IPS-20b (cell line): ENCODE data around the gene DHODH.
"Not testable (repeated sequence)": the region's sequence is repeated elsewhere in the genome, so short reads cannot be mapped to it uniquely, and the experiment has no call there.

Source experiments
- H3K27ac ChIP-seq: one replicate; pipeline ENCODE4 v1.5.1; 2013; ENCODE audit warnings: low read length
- H3K27me3 ChIP-seq: 2 replicates; pipeline ENCODE4 v1.6.1; 2013; ENCODE audit warnings: mild to moderate bottlenecking, low read length, inconsistent platforms; ENCODE audit not compliant: insufficient read depth
- H3K36me3 ChIP-seq: 2 replicates; pipeline ENCODE4 v1.6.1; 2013; ENCODE audit warnings: low read depth, mild to moderate bottlenecking, inconsistent platforms, low read length, moderate library complexity; ENCODE audit not compliant: insufficient read depth
- H3K4me1 ChIP-seq: 2 replicates; pipeline ENCODE4 v1.6.1; 2013; ENCODE audit warnings: mild to moderate bottlenecking, control low read depth, inconsistent platforms, low read length, moderate library complexity; ENCODE audit not compliant: insufficient read depth
- H3K4me3 ChIP-seq: 2 replicates; pipeline ENCODE4 v1.5.1; 2013; ENCODE audit warnings: mild to moderate bottlenecking, low read length, inconsistent platforms
- H3K9ac ChIP-seq: 2 replicates; pipeline ENCODE4 v1.6.1; 2013; ENCODE audit warnings: low read depth, mild to moderate bottlenecking, inconsistent platforms, low read length, moderate library complexity
- H3K9me3 ChIP-seq: 2 replicates; pipeline ENCODE4 v1.6.1; 2013; ENCODE audit warnings: mild to moderate bottlenecking, low read depth, low read length, inconsistent platforms; ENCODE audit not compliant: insufficient read depth

DHODH gene

GRCh38 chr16:72042157-72042660 lies 33.7 kb downstream of the DHODH start:
- no peaks in the 10 kb centered on the region for H3K9me3 ChIP-seq
- H3K27me3 ChIP-seq, result no peaks in the 10 kb centered on the region
- H3K4me1 ChIP-seq, result no peaks in the 10 kb centered on the region
- no peak overlapping the region for H3K4me3 ChIP-seq
- H3K9ac ChIP-seq, result no peak overlapping the region
- no peaks in the 10 kb centered on the region for H3K36me3 ChIP-seq
- no peak overlapping the region for H3K27ac ChIP-seq

- Histone ChIP-seq H3K27me3 (no peaks in the 10 kb centered on the region), H3K4me3 (no peak overlapping the region), H3K27ac (no peak overlapping the region), H3K9me3 (no peaks in the 10 kb centered on the region), H3K9ac (no peak overlapping the region), H3K4me1 (no peaks in the 10 kb centered on the region), H3K36me3 (no peaks in the 10 kb centered on the region)
Observed at GRCh38 chr16:72043058-72043457, 34.5 kb downstream of the DHODH start.

GRCh38 chr16:72043539-72043938 lies 35.0 kb downstream of the DHODH start:
- Histone ChIP-seq H3K27me3 (no peaks in the 10 kb centered on the region), H3K4me1 (no peaks in the 10 kb centered on the region), H3K9me3 (no peaks in the 10 kb centered on the region), H3K27ac (no peak overlapping the region), H3K9ac (no peak overlapping the region), H3K36me3 (no peaks in the 10 kb centered on the region), H3K4me3 (no peak overlapping the region)

- H3K36me3 ChIP-seq, result no peaks in the 10 kb centered on the region
- H3K9ac ChIP-seq, result no peak overlapping the region
- H3K27ac ChIP-seq, result no peak overlapping the region
- H3K27me3 ChIP-seq, result no peaks in the 10 kb centered on the region
- H3K4me1 ChIP-seq, result no peaks in the 10 kb centered on the region
- H3K4me3 ChIP-seq, result no peak overlapping the region
- H3K9me3 ChIP-seq, result peaks cover 6% of the 10 kb centered on the region; the same call in 1 of the 2 replicates
Observed at GRCh38 chr16:72044296-72044695, 35.8 kb downstream of the DHODH start.

GRCh38 chr16:72044825-72045359 lies 36.3 kb downstream of the DHODH start:
- Histone ChIP-seq H3K9me3 (peaks cover 8% of the 10 kb centered on the region; the same call in 1 of the 2 replicates), H3K27ac (no peak overlapping the region), H3K4me3 (no peak overlapping the region), H3K36me3 (no peaks in the 10 kb centered on the region), H3K27me3 (no peaks in the 10 kb centered on the region), H3K9ac (no peak overlapping the region), H3K4me1 (no peaks in the 10 kb centered on the region)

GRCh38 chr16:72049110-72049509 lies 40.6 kb downstream of the DHODH start:
- no peaks in the 10 kb centered on the region for H3K36me3 ChIP-seq
- no peak overlapping the region for H3K27ac ChIP-seq
- H3K4me3 ChIP-seq, result no peak overlapping the region
- no peaks in the 10 kb centered on the region for H3K4me1 ChIP-seq
- no peak overlapping the region for H3K9ac ChIP-seq
- peaks cover 10% of the 10 kb centered on the region; the same call in 1 of the 2 replicates for H3K9me3 ChIP-seq
- no peaks in the 10 kb centered on the region for H3K27me3 ChIP-seq

GRCh38 chr16:72050769-72051464 lies 42.4 kb downstream of the DHODH start:
- peaks cover 10% of the 10 kb centered on the region; the same call in 1 of the 2 replicates for H3K9me3 ChIP-seq
- no peak overlapping the region for H3K9ac ChIP-seq
- no peaks in the 10 kb centered on the region for H3K27me3 ChIP-seq
- no peak overlapping the region for H3K4me3 ChIP-seq
- H3K4me1 ChIP-seq, result no peaks in the 10 kb centered on the region
- H3K27ac ChIP-seq, result no peak overlapping the region
- H3K36me3 ChIP-seq, result no peaks in the 10 kb centered on the region

- peaks cover 10% of the 10 kb centered on the region; the same call in 1 of the 2 replicates for H3K9me3 ChIP-seq
- no peak overlapping the region for H3K27ac ChIP-seq
- no peak overlapping the region for H3K4me3 ChIP-seq
- no peaks in the 10 kb centered on the region for H3K4me1 ChIP-seq
- H3K27me3 ChIP-seq, result no peaks in the 10 kb centered on the region
- no peaks in the 10 kb centered on the region for H3K36me3 ChIP-seq
- H3K9ac ChIP-seq, result no peak overlapping the region
Observed at GRCh38 chr16:72051818-72052217, 43.3 kb downstream of the DHODH start.

GRCh38 chr16:72054254-72054847 lies 45.8 kb downstream of the DHODH start, which contains the start of gene HP:
TSS of gene HP (plus strand) at chr16:72054505. CDS start at chr16:72054653, 148 bp downstream.
- not testable (repeated sequence) for H3K27ac ChIP-seq, H3K4me1 ChIP-seq, H3K36me3 ChIP-seq, H3K27me3 ChIP-seq, H3K4me3 ChIP-seq, H3K9me3 ChIP-seq, H3K9ac ChIP-seq

GRCh38 chr16:72055911-72056310 lies 47.4 kb downstream of the DHODH start:
- Histone ChIP-seq H3K4me1 (no peaks in the 10 kb centered on the region), H3K27me3 (no peaks in the 10 kb centered on the region), H3K27ac (no peak overlapping the region), H3K9ac (no peak overlapping the region), H3K9me3 (no peaks in the 10 kb centered on the region), H3K4me3 (no peak overlapping the region), H3K36me3 (no peaks in the 10 kb centered on the region)

GRCh38 chr16:72057313-72057712 lies 48.8 kb downstream of the DHODH start:
- not testable (repeated sequence) for H3K36me3 ChIP-seq, H3K9ac ChIP-seq, H3K4me1 ChIP-seq, H3K27me3 ChIP-seq, H3K9me3 ChIP-seq, H3K4me3 ChIP-seq, H3K27ac ChIP-seq

- H3K27ac ChIP-seq, H3K4me1 ChIP-seq, H3K9ac ChIP-seq, H3K4me3 ChIP-seq, H3K36me3 ChIP-seq, H3K27me3 ChIP-seq, H3K9me3 ChIP-seq: not testable (repeated sequence)
Observed at GRCh38 chr16:72059060-72059459, 50.5 kb downstream of the DHODH start.
